SK-N-MC (cell line): Measurements from ENCODE around the gene CCDC121.

Experiments used
- DNase-seq: peaks from one replicate; pipeline ENCODE4 v3.0.0-alpha.2; 2011; ENCODE audit warnings: low read depth, low spot score
- H3K27ac ChIP-seq: fragments of 200-600 bp; sonication (generic); 2 replicates; pipeline ENCODE4 v1.5.1; 2016; ENCODE audit warnings: mixed run types
- H3K36me3 ChIP-seq: fragments of 200-600 bp; sonication (generic); 2 replicates; pipeline ENCODE4 v1.6.1; 2017; ENCODE audit warnings: antibody characterized with exemption, low read length, mixed read lengths; ENCODE audit not compliant: insufficient read depth
- H3K4me3 ChIP-seq: fragments of 200-600 bp; sonication (generic); 2 replicates; pipeline ENCODE4 v1.5.1; 2016
- H3K9ac ChIP-seq: fragments of 200-600 bp; sonication (generic); 2 replicates; pipeline ENCODE4 v1.8.0; 2017; ENCODE audit warnings: mixed run types, mixed read lengths; ENCODE audit not compliant: insufficient read length
- H3K9me3 ChIP-seq: fragments of 200-600 bp; sonication (generic); 2 replicates; pipeline ENCODE4 v1.6.1; 2017; ENCODE audit warnings: low read depth, mild to moderate bottlenecking, antibody characterized with exemption, low read length, moderate library complexity, mixed read lengths
- EZH2 ChIP-seq: fragments of 200-600 bp; sonication (generic); IDR thresholded peaks from one replicate; pipeline ENCODE4 v1.6.1; 2017; ENCODE audit warnings: antibody characterized with exemption
- FOXP2 ChIP-seq: optimal IDR thresholded peaks from 2 replicates; pipeline ENCODE3; 2011; ENCODE audit warnings: mild to moderate bottlenecking, moderate library complexity; ENCODE audit not compliant: insufficient read depth; ENCODE audit errors: extremely low read length, control extremely low read depth
- POLR2AphosphoS5 ChIP-seq: IDR thresholded peaks from 2 replicates; pipeline ENCODE4 v1.6.1; 2012; ENCODE audit warnings: mild to moderate bottlenecking, low read depth, low read length, borderline replicate concordance

CCDC121 gene

DNA sequence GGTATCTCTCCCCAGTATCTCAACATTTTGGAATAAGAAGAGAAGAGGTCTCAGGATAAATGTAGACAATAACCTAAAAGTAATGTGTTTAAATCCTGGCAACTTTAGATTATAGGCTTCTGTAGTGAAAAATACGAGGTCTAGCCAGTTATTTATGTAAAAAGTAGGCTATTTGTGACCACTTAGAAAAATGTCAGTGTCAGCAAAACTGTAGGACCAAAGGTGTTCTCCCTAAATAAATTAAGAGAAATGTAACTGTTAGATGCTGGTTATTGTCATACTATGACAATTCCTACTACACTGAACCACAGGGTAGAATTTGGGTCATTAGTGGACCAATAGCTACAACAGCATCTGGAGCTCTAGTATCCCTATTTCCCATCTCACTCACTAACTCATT, 32.6 kb upstream of the CCDC121 start:
- no peak for DNase-seq
- H3K36me3 ChIP-seq, result peaks cover 47% of the 10 kb centered on the region

DNA sequence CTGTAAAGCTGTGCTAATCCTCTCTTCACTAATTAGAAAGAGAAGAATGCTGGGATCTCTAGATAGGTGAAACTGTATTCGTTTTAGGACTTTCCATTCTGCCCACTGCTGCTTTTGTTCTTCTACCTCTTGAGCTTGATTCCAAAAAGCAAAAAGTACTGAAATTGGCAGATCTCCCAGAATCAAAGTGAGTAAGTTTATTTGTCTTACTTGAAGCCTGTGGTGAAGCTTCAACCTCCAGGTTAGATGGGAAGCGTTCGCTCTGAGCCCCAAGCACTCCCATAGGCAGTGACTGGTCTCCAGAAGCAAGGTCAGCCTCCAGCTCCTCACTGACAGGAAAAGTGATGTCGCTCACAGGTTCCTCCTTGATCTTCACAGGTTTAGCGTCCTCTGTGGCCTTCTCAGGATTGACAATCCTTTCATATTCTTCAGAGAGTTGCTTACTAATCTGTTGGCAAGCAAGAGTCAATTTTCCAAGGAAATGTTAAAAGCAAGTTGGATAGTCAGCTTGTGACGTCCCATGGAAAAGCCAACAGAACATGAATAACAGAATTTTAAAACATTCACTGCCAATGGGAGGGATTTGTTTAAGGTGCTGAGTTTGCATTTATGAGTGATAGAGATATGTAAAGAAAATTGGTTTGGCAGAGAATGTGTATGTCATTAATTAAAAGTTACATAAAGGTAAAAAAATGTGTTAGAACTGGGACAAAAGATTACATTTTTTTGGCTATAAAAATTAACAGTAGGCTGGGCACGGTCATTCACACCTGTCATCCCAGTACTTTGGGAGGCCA, 26.5 kb upstream of the CCDC121 start:
- H3K4me3 ChIP-seq, result no peak overlapping the region
- no peaks in the 10 kb centered on the region for H3K9me3 ChIP-seq
- no peak for TF ChIP-seq POLR2AphosphoS5
- TF ChIP-seq FOXP2, result no peak
- TF ChIP-seq EZH2, result no peak
- no peak overlapping the region for H3K9ac ChIP-seq
- H3K36me3 ChIP-seq, result peaks cover 81% of the 10 kb centered on the region
- no peak for DNase-seq
- H3K27ac ChIP-seq, result no peak overlapping the region

More for the DNA sequence above, 32.6 kb upstream of the CCDC121 start:
- no peak for TF ChIP-seq POLR2AphosphoS5
- no peak for TF ChIP-seq FOXP2
- no peak for TF ChIP-seq EZH2
- Histone ChIP-seq H3K9ac (no peak overlapping the region), H3K9me3 (no peaks in the 10 kb centered on the region), H3K4me3 (no peak overlapping the region), H3K27ac (no peak overlapping the region)

DNA sequence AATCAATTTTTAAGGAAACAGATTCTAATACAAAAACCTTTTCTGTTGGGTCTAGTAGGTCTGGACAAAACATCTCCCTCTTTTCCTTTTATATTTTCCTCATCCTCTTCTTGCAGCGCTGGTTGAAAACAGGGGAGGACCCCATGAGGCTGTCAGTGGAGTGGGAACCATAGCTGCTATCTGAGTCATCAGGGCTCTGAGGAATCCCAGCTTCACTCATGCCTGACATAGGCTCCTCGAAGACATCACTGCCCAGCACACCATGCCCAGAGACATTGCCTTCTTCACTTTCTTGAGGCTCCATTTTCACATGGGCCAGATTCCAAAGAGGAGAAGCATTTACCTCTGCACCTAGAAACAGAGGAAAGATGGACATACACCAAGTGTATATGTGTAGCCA, 24.6 kb upstream of the CCDC121 start:
- no peak for DNase-seq
- Histone ChIP-seq H3K36me3 (peaks cover 82% of the 10 kb centered on the region), H3K9ac (no peak overlapping the region), H3K27ac (no peak overlapping the region), H3K4me3 (no peak overlapping the region), H3K9me3 (no peaks in the 10 kb centered on the region)
- TF ChIP-seq EZH2 (no peak), POLR2AphosphoS5 (no peak), FOXP2 (no peak)

DNA sequence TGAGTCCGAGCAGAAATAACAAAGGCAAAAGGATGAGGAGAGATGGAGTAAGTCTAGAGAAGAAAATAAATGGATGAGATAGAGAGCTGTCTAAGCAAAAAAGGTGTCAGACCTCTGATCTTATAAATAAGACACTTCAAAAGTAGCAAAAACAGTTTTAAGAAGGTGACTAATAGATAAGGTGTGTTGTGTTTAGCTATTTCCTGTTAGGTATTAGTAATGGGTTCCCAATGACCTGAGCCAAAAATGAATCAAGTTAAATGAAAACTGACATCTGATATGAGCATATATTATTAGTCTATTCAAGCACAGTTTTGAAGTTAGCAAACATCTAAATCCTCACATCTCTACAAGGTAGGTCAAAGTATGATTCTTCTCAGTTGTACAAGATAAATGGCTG, 24.0 kb upstream of the CCDC121 start:
- Histone ChIP-seq H3K9me3 (no peaks in the 10 kb centered on the region), H3K36me3 (peaks cover 86% of the 10 kb centered on the region), H3K4me3 (no peak overlapping the region), H3K27ac (no peak overlapping the region), H3K9ac (no peak overlapping the region)
- TF ChIP-seq POLR2AphosphoS5 (no peak), EZH2 (no peak), FOXP2 (no peak)
- no peak for DNase-seq

DNA sequence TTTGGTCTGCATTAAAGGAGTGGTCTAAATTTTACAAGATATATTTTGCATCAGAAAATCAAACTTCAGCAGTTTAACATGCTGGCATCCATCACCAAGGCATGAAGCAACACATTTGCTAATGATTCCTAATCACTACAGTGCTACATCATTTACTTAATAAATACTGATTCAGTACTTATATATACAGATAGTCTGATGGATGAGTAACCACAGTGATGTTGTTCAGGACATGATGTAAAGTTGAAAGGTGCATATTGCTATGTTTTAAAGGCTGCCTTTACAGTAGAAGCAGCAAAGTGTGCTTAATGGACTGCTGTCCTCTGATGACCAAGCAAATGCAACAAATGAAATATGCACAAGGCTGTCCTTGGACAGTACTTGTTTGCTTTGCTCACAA, 23.5 kb upstream of the CCDC121 start:
- Histone ChIP-seq H3K36me3 (peaks cover 86% of the 10 kb centered on the region), H3K27ac (no peak overlapping the region), H3K9me3 (no peaks in the 10 kb centered on the region), H3K9ac (no peak overlapping the region), H3K4me3 (no peak overlapping the region)
- DNase-seq, result no peak
- TF ChIP-seq POLR2AphosphoS5 (no peak), FOXP2 (no peak), EZH2 (no peak)

DNA sequence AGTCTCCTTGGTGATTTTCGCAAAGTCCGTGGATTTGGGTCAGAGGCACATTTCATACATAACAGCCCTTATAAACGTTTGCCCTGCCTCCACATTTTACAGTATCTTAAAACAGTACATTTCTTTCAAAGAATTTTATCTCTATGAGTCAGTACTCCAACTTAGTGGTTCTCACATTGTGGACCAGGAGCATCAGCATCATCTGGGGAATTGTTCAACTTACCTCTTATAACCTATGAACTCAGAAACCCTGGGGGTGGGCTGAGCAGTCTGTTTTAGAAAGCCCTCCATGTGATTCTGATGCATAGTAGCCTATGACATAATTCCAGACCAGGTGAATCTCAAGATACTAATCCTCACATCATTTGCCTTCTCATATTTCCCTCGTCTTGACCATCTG, 22.2 kb upstream of the CCDC121 start:
- no peak overlapping the region for H3K27ac ChIP-seq
- no peak for DNase-seq
- no peak overlapping the region for H3K4me3 ChIP-seq
- H3K9me3 ChIP-seq, result no peaks in the 10 kb centered on the region
- H3K9ac ChIP-seq, result no peak overlapping the region
- peaks cover 78% of the 10 kb centered on the region for H3K36me3 ChIP-seq
- TF ChIP-seq FOXP2 (no peak), POLR2AphosphoS5 (no peak), EZH2 (no peak)

DNA sequence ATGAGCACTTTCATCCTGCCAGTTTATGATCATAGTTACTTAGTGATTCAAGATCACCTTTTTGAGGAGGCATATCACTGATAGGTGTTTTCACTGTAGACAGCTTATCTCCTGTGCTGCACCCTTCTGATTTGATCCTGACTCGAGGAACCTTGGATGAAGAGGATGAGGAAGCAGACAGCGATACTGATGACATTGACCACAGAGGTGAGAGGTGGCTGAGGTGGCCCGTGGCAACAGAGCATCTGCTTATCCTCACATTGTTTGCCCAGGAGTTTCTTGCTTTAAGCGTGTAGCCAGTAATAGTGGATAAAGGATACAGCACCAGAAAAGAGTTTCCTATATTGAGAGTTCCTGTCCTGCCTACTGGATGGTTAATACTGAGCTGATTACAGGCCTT, 18.9 kb upstream of the CCDC121 start:
- H3K9me3 ChIP-seq, result no peaks in the 10 kb centered on the region
- DNase-seq, result no peak
- peaks cover 66% of the 10 kb centered on the region for H3K36me3 ChIP-seq
- H3K27ac ChIP-seq, result no peak overlapping the region
- no peak for TF ChIP-seq EZH2
- no peak for TF ChIP-seq POLR2AphosphoS5
- H3K4me3 ChIP-seq, result no peak overlapping the region
- no peak overlapping the region for H3K9ac ChIP-seq

DNA sequence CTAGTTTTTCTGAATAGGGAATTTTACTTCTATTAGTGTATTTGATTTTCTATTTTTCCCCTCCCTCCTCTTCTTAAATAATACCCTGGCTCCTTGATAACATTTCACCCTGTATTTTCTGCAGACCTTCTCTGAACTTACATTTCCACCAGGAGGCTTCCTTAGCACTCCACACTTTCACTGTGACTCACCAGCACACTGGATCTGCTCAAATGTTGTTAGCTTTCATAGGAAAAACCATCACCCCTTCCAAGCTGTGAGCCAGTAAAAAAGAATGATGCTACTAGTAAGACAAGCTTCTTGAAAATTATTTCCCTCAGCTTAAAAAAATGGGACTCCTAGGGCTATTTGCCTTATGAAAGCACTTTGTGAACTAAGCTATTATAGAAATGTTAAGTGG, 18.5 kb upstream of the CCDC121 start:
- H3K36me3 ChIP-seq, result peaks cover 62% of the 10 kb centered on the region
- H3K27ac ChIP-seq, result no peak overlapping the region
- H3K4me3 ChIP-seq, result no peak overlapping the region
- no peaks in the 10 kb centered on the region for H3K9me3 ChIP-seq
- H3K9ac ChIP-seq, result no peak overlapping the region
- DNase-seq, result no peak
- TF ChIP-seq EZH2, result no peak
- TF ChIP-seq FOXP2, result no peak
- TF ChIP-seq POLR2AphosphoS5, result no peak

DNA sequence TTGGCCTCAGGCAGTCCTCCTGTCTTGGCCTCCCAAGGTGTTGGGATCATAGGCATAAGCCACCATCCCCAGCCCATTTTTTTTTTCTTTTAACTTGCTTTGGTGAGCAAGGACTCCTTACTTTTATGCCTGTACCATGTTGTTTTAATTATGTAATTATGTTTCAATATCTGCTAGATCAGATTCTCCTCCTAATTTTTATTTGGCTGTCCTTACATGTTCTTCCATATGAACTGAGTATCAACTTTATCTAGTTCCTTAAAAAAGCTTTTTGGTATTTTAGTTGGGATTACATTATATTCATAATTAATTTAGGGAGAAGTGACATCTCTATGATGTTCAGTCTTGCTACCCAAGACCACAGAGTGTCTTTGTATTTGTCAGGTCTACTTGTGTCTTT, 16.4 kb upstream of the CCDC121 start:
- TF ChIP-seq FOXP2 (no peak), EZH2 (no peak), POLR2AphosphoS5 (no peak)
- H3K36me3 ChIP-seq, result peaks cover 63% of the 10 kb centered on the region
- H3K9me3 ChIP-seq, result no peaks in the 10 kb centered on the region
- no peak overlapping the region for H3K9ac ChIP-seq
- no peak overlapping the region for H3K4me3 ChIP-seq
- H3K27ac ChIP-seq, result no peak overlapping the region
- DNase-seq, result no peak
